Upper lobe of left lung (tissue), 6 donors: ENCODE data around the gene TMEM131L. TPM values are rescaled to one million over a fixed set of nuclear protein-coding genes. Genes with fewer than 3 reads are reported as not detected.

Source experiments
- ATAC-seq, 2 donors: fragments of 200-7000 bp; cut with Tn5 transposase; one replicate each; pipeline ENCODE4 v1.9.1; 2022; ENCODE audit warnings: mild to moderate bottlenecking in 2 of 2, moderate library complexity in 2 of 2; ENCODE audit not compliant: low FRiP score in 2 of 2
- DNase-seq, 2 donors: peaks; one replicate each; pipeline ENCODE4 v3.0.0-alpha.2; 2019 to 2020
- H3K27ac ChIP-seq, 4 donors: fragments of 200-600 bp; sonication (generic); one replicate each; pipeline ENCODE4 v1.5.1; 2016 to 2019
- H3K27me3 ChIP-seq, 4 donors: fragments of 200-600 bp; sonication (generic); one replicate each; pipeline ENCODE4 v1.5.1; 2017 to 2019
- H3K36me3 ChIP-seq, 4 donors: fragments of 200-600 bp; sonication (generic); one replicate each; pipeline ENCODE4 v1.5.1; 2016 to 2019
- H3K4me1 ChIP-seq, 4 donors: fragments of 200-600 bp; sonication (generic); one replicate each; pipeline ENCODE4 v1.5.1; 2018 to 2019
- H3K4me3 ChIP-seq, 4 donors: fragments of 200-600 bp; sonication (generic); one replicate each; pipeline ENCODE4 v1.5.1; 2017 to 2019; ENCODE audit warnings: mild to moderate bottlenecking in 2 of 4, moderate library complexity in 1 of 4
- H3K9me3 ChIP-seq, 4 donors: fragments of 200-600 bp; sonication (generic); one replicate each; pipeline ENCODE4 v1.5.1; 2018 to 2019
- EP300 ChIP-seq, 4 donors: sonication (generic); formaldehyde crosslinking; IDR thresholded peaks; one replicate each; pipeline ENCODE4 v1.5.1; 2017; ENCODE audit warnings: antibody characterized with exemption in 4 of 4, control low read depth in 2 of 4
- POLR2A ChIP-seq, 4 donors: fragments of 450-650 bp; IDR thresholded peaks; one replicate each; pipeline ENCODE4 v1.5.1; 2016 to 2017; ENCODE audit warnings: antibody characterized with exemption in 4 of 4, mild to moderate bottlenecking in 2 of 4
- POLR2AphosphoS5 ChIP-seq, 2 donors: sonication (generic); formaldehyde crosslinking; IDR thresholded peaks; one replicate each; pipeline ENCODE4 v1.5.1; 2017; ENCODE audit warnings: antibody characterized with exemption in 2 of 2
- WGBS, 2 donors: methylation state at CpG; one replicate each; pipeline ENCODE4 v1.1.5; 2017 to 2018; 5-methylcytosine and 5-hydroxymethylcytosine counted together
- total RNA-seq, 6 donors: library from RNA; depleted of rRNA in 4 of 6; stranded (reverse); fragments of >200 nt in 4 of 6; gene quantifications; one replicate each; pipeline versions ENCODE4 v1.1.0 to v1.2.1, GENCODE V29; 2016 to 2021
- TF ChIP-seq, protein P1 (sequence below), 6 experiments: fragments of 450-650 bp in 4 of 6; fragments of 200-600 bp in 2 of 6; sonication (generic) in 2 of 6; IDR thresholded peaks; one replicate each; pipeline ENCODE4 v1.5.1; 2016 to 2019; ENCODE audit warnings: antibody characterized with exemption in 6 of 6
- donor health status: DM: no; HTN: no; CAD: no; lungs with moderate emphysema.
- donor health status: DM: no; HTN: yes; CAD: no; lungs with severe emphysema.

Gene TMEM131L
- total RNA-seq, 6 donors from 2014 or later: 12.3 to 28.8 (median 19.5) TPM

DNA sequence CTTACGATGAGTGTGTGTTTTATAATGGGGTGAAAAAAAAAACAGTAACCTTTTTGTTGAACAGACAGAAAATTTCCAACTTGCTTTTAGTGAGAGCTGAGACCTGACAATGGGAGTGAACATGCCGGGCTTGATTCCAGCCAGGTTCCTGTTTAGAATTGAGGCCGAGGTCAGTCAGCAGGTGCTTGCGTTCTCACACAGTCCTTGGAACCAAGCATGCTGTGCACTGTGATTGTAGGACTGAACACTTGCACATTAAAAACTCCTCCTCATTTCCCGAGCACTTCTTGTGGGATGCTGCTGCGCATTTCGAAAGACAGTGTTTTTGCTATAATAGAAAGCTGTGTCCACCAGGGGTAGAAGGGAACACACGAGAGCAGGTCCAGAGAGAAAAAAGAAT, 51.8 kb downstream of the TMEM131L start:
- Histone ChIP-seq H3K4me1 (peaks cover 17 to 28% (median 23%) of the 10 kb centered on the region in 4 donors), H3K27ac (peak overlapping the region; percentile 31 to 70 (median 48)), H3K36me3 (no peaks in the 10 kb centered on the region), H3K9me3 (no peaks in the 10 kb centered on the region), H3K4me3 (peak overlapping the region in 2 of 4 donors; percentile 5 to 9), H3K27me3 (no peaks in the 10 kb centered on the region)
- no peak for DNase-seq
- 62 to 70% methylated on average over 8 of the region's 8 CpGs for WGBS, 2 donors
- ATAC-seq: no peak
- TF ChIP-seq POLR2A (IDR thresholded peaks at IDR 0.05): no peak
- no peak for TF ChIP-seq EP300 (IDR thresholded peaks at IDR 0.05)
- no peak for TF ChIP-seq POLR2AphosphoS5 (IDR thresholded peaks at IDR 0.05)

DNA sequence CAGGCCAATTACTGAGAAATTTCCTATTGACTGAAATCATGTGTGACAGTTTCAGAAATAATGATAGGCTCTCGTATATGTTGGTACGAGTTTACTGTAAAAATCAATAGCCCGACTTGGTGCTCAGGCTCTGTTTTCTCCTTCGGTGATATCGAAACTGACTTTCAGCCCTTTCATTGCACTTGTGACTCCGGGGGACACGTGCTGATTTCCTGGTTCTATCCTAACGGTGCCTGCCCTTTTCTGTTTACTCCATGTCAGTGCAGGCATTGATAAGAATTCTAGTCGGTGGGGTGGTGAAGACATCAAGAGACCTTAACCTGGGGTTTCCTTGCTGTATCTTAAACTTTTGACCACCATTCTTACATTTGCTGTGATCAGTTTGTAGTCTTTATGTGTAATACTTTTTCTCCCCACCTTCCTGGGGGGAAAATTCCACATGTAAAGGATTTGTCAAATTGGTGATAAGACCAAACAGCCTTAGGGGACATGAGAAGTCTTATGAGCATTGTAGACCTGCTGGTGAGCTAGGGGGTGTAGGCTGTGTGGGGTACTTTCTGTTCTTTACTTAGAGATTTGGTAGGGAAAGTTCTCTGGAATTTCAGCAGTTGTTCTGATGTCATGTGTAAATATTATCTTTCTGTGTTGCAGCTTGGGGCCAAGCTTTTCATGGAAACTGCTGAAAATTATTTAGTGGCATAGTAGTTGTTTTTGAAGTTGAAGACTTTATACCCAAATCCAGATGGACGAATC, 52.7 kb downstream of the TMEM131L start:
- ATAC-seq (no peak), DNase-seq (no peak)
- 60 to 63% methylated on average over 10 of the region's 10 CpGs for WGBS, 2 donors
- TF ChIP-seq, protein P1, sequence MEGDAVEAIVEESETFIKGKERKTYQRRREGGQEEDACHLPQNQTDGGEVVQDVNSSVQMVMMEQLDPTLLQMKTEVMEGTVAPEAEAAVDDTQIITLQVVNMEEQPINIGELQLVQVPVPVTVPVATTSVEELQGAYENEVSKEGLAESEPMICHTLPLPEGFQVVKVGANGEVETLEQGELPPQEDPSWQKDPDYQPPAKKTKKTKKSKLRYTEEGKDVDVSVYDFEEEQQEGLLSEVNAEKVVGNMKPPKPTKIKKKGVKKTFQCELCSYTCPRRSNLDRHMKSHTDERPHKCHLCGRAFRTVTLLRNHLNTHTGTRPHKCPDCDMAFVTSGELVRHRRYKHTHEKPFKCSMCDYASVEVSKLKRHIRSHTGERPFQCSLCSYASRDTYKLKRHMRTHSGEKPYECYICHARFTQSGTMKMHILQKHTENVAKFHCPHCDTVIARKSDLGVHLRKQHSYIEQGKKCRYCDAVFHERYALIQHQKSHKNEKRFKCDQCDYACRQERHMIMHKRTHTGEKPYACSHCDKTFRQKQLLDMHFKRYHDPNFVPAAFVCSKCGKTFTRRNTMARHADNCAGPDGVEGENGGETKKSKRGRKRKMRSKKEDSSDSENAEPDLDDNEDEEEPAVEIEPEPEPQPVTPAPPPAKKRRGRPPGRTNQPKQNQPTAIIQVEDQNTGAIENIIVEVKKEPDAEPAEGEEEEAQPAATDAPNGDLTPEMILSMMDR (IDR thresholded peaks at IDR 0.05): no peak
- TF ChIP-seq EP300 (IDR thresholded peaks at IDR 0.05) (no peak), POLR2A (IDR thresholded peaks at IDR 0.05) (no peak), POLR2AphosphoS5 (IDR thresholded peaks at IDR 0.05) (no peak)
- H3K27me3 ChIP-seq: no peaks in the 10 kb centered on the region
- H3K36me3 ChIP-seq: no peaks in the 10 kb centered on the region
- peak overlapping the region; percentile 31 to 79 (median 54) for H3K27ac ChIP-seq
- peaks cover 14 to 33% (median 28%) of the 10 kb centered on the region in 4 donors for H3K4me1 ChIP-seq
- peak overlapping the region in 2 of 4 donors; percentile 5 to 9 for H3K4me3 ChIP-seq
- H3K9me3 ChIP-seq: no peaks in the 10 kb centered on the region

DNA sequence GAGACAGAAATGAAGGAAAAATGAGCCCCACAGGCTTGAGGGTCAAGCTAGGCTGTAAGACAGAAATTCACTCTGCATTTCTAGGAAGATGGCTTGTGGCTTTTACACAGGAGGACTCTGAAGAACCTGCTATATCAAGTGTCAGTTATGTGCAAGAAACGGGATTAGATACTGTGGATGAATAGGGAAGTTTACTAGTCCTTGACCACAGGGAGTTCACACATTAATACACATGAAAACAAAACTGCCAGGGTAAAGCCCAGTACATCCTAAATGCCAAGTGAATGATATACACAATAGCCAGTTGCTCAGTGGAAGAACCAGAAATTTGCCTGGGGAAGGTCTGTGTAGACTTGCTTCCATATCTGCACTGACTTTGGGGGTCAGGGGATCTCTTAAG, 53.5 kb downstream of the TMEM131L start:
- 22 to 67% methylated on average over 1 of the region's 1 CpG for WGBS, 2 donors
- H3K4me1 ChIP-seq: peaks cover 16 to 39% (median 28%) of the 10 kb centered on the region in 4 donors

DNA sequence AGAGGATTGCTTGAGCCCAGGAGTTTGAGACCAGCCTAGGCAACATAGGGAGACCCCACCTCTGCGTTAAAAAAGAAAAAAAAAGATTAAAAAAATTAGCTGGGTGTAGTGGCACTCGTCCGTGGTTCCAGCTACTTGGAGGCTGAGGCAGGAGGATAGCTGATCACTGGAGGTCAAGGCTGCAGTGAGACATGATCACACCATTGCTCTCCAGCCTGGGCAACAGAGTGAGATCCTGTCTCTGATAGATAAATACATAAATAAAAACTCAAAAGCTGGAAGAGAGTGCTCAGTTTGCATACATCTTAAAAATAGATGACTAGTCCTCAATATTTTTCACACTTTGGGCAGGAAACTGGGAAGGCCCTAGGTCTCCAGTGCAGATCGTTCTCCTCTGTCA, 54.1 kb downstream of the TMEM131L start:
- Histone ChIP-seq H3K4me3 (no peak overlapping the region), H3K9me3 (no peaks in the 10 kb centered on the region), H3K27ac (peak overlapping the region in 1 of 4 donors; percentile 79), H3K27me3 (no peaks in the 10 kb centered on the region), H3K36me3 (no peaks in the 10 kb centered on the region), H3K4me1 (peaks cover 16 to 39% (median 28%) of the 10 kb centered on the region in 4 donors)
- no peak for DNase-seq
- TF ChIP-seq EP300 (IDR thresholded peaks at IDR 0.05): no peak
- TF ChIP-seq POLR2A (IDR thresholded peaks at IDR 0.05): no peak
- TF ChIP-seq POLR2AphosphoS5 (IDR thresholded peaks at IDR 0.05): no peak
- TF ChIP-seq, protein P1 (IDR thresholded peaks at IDR 0.05): no peak
- WGBS, 2 donors: 85 to 88% methylated on average over 4 of the region's 4 CpGs
- no peak for ATAC-seq

More for the DNA sequence above, 53.5 kb downstream of the TMEM131L start:
- ATAC-seq (no peak), DNase-seq (no peak)
- Histone ChIP-seq H3K27me3 (no peaks in the 10 kb centered on the region), H3K27ac (peak overlapping the region in 1 of 4 donors; percentile 79), H3K36me3 (no peaks in the 10 kb centered on the region), H3K9me3 (no peaks in the 10 kb centered on the region), H3K4me3 (no peak overlapping the region)
- TF ChIP-seq EP300 (IDR thresholded peaks at IDR 0.05) (no peak), POLR2AphosphoS5 (IDR thresholded peaks at IDR 0.05) (no peak), POLR2A (IDR thresholded peaks at IDR 0.05) (no peak)
- TF ChIP-seq, protein P1 (IDR thresholded peaks at IDR 0.05): no peak

DNA sequence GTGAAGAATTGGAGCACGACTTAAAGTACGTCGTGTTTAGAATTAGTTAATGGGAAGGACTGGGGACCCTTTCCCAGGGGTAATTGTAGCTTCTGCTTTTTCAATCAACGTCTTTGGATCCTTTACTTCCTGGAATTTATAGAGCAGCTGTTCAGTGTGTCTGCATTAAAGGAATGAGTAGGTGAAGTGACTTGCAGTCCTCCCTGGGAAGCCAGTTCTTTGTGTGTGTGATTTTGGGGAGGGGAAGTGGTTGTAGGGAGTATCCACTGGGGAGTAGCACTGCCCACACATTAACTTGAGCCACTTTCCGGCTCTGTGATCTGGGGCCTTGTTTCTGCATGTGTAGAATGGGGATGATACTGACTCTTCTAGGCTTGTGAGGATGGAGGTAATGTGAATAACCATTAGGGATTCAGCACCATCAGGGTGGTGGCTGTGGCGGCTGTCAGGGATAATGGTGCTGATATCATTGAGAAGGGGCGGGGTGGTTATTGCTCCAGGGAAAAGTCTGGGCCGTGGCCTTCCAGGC, 54.7 kb downstream of the TMEM131L start:
- Histone ChIP-seq H3K9me3 (no peaks in the 10 kb centered on the region), H3K4me1 (peaks cover 16 to 39% (median 28%) of the 10 kb centered on the region in 4 donors), H3K4me3 (no peak overlapping the region), H3K27ac (peak overlapping the region in 3 of 4 donors; percentile 5 to 79 (median 24)), H3K27me3 (no peaks in the 10 kb centered on the region), H3K36me3 (no peaks in the 10 kb centered on the region)
- no peak for TF ChIP-seq POLR2A (IDR thresholded peaks at IDR 0.05)
- no peak for TF ChIP-seq POLR2AphosphoS5 (IDR thresholded peaks at IDR 0.05)
- TF ChIP-seq EP300 (IDR thresholded peaks at IDR 0.05): no peak
- TF ChIP-seq, protein P1 (IDR thresholded peaks at IDR 0.05): no peak
- no peak for DNase-seq
- WGBS, 2 donors: 67 to 71% methylated on average over 8 of the region's 8 CpGs
- peak; percentile 35 to 45 for ATAC-seq
